ENCODE measurements around the gene KLK11. TPM values are rescaled to one million over a fixed set of nuclear protein-coding genes. Genes with fewer than 3 reads are reported as not detected.

Gene KLK11
- total and polyA plus RNA-seq, 2 donors (not counting 3 experiments of a cell fraction or from before 2014, with no cell fraction given): not detected

- dilution Hi-C loops (cut with MboI; ENCODE audit: extremely low pct_ligation_motif_present, low sequenced_read_pairs) (no loop called here), intact Hi-C loops (cut with micrococcal nuclease) (no loop called here)
- H3K79me2 ChIP-seq (ENCODE audit: control insufficient read depth, insufficient read depth, low read length): no peaks in the 10 kb centered on the region
- ChIA-PET CTCF (interaction anchor here (1.7 kb wide), 1 partner anchor 27 kb away, joined by 8 read pairs; no protein-coding TSS in a partner anchor), POLR2A (no interaction called here)
- no peak overlapping the region for H3K9ac ChIP-seq (replicated peaks; ENCODE audit: extremely low read depth, insufficient read depth, low read length)
- DNase-seq (ENCODE audit: low read depth, low spot score): no peak
- no peak overlapping the region for H2AFZ ChIP-seq (ENCODE audit: low read depth, low read length)
- FAIRE-seq: no peak
- H3K9me1 ChIP-seq (replicated peaks; ENCODE audit: control insufficient read depth, extremely low read depth, insufficient read depth, low read length): no peaks in the 10 kb centered on the region
- H3K27me3 ChIP-seq (ENCODE audit: control insufficient read depth in 2 of 2, insufficient read depth in 2 of 2, low read length in 2 of 2): no peaks in the 10 kb centered on the region
- H3K9me3 ChIP-seq (replicated peaks; ENCODE audit: control insufficient read depth, insufficient read depth, low read length): no peaks in the 10 kb centered on the region
- H3K27ac ChIP-seq (ENCODE audit: insufficient read depth, low read depth, low read length): no peak overlapping the region
- H4K20me1 ChIP-seq (replicated peaks; ENCODE audit: control insufficient read depth, extremely low read depth, insufficient read depth, low read length): no peaks in the 10 kb centered on the region
- no TSS peak for BruUV-seq (replicated peaks)
- no peak overlapping the region for H3K4me2 ChIP-seq (ENCODE audit: insufficient read depth, low read length)
- TF ChIP-seq, protein P1, sequence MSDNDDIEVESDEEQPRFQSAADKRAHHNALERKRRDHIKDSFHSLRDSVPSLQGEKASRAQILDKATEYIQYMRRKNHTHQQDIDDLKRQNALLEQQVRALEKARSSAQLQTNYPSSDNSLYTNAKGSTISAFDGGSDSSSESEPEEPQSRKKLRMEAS (IDR thresholded peaks at IDR 0.05; ENCODE audit: insufficient read depth, insufficient read length): no peak
- no peak for TF ChIP-seq MYC (IDR thresholded peaks at IDR 0.05; ENCODE audit: low read depth, low read length)
- H3K36me3 ChIP-seq (ENCODE audit: control insufficient read depth in 2 of 2, extremely low read depth in 1 of 2, insufficient read depth in 2 of 2, low read length in 2 of 2): no peaks in the 10 kb centered on the region
- no peaks in the 10 kb centered on the region for H3K4me1 ChIP-seq (ENCODE audit: control insufficient read depth, extremely low read depth, insufficient read depth, low read length)
- H3K4me3 ChIP-seq (replicated peaks in 1 of 3; ENCODE audit: insufficient read depth in 1 of 3, low read depth in 1 of 3, low read length in 3 of 3): no peak overlapping the region
Observed at GRCh38 chr19:51044327-51044726, 17.9 kb upstream of the KLK11 start.

DNA sequence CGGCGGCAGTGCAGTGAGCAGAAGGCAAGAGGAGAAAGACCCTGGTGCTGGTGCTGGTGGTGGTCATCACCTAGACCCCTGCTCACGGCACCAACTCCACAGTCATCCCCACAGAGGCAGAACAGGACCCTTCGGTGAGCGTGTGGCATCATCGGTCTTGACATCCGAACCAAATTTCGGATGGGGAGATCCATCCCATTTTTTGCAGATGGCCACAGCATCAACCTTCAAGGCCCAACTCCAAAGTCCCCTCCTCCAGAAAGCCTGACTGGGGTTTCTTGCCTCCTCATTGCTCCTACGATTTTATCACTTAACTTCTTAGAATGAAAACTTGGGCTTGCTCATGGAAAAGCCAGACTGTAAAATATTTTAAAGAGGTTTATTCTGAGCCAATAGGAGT is 17.1 kb upstream of the KLK11 start:
- H2AFZ ChIP-seq (ENCODE audit: low read depth, low read length): no peak overlapping the region
- dilution Hi-C loops (cut with MboI; ENCODE audit: extremely low pct_ligation_motif_present, low sequenced_read_pairs): no loop called here
- no peaks in the 10 kb centered on the region for H3K36me3 ChIP-seq (ENCODE audit: control insufficient read depth in 2 of 2, extremely low read depth in 1 of 2, insufficient read depth in 2 of 2, low read length in 2 of 2)
- H3K27me3 ChIP-seq (ENCODE audit: control insufficient read depth in 2 of 2, insufficient read depth in 2 of 2, low read length in 2 of 2): no peaks in the 10 kb centered on the region
- no peak overlapping the region for H3K4me2 ChIP-seq (ENCODE audit: insufficient read depth, low read length)
- TF ChIP-seq FOS (IDR thresholded peaks at IDR 0.05; ENCODE audit: borderline replicate concordance, insufficient read depth, low read length) (no peak), POLR2A (IDR thresholded peaks at IDR 0.05; ENCODE audit: low read depth, low read length) (no peak), MYC (IDR thresholded peaks at IDR 0.05; ENCODE audit: low read depth, low read length) (no peak), CTCF (IDR thresholded peaks at IDR 0.05; ENCODE audit: extremely low read depth in 1 of 2, insufficient read depth in 1 of 2, low read depth in 1 of 2, low read length in 2 of 2) (no peak), GATA2 (IDR thresholded peaks at IDR 0.05; ENCODE audit: insufficient read depth, insufficient read length, low read depth, low read length) (no peak), EZH2 (IDR thresholded peaks at IDR 0.05; ENCODE audit: borderline replicate concordance, low read depth, low read length, severe bottlenecking) (no peak), POLR2AphosphoS5 (IDR thresholded peaks at IDR 0.05; ENCODE audit: insufficient read depth, low read depth, low read length) (no peak), JUN (IDR thresholded peaks at IDR 0.05; ENCODE audit: borderline replicate concordance, insufficient read depth, insufficient read length, low read depth) (no peak)
- TF ChIP-seq, protein P1 (IDR thresholded peaks at IDR 0.05; ENCODE audit: insufficient read depth, insufficient read length): no peak
- POLR2A ChIA-PET: no interaction called here
- CTCF ChIA-PET: interaction anchor here (1.0 to 1.7 kb wide), 2 partner anchors 22 to 27 kb away, joined by 5 to 8 read pairs; no protein-coding TSS in a partner anchor
- H3K4me3 ChIP-seq (replicated peaks in 1 of 3; ENCODE audit: insufficient read depth in 1 of 3, low read depth in 1 of 3, low read length in 3 of 3): no peak overlapping the region
- no TSS peak for BruUV-seq (replicated peaks)
- H3K79me2 ChIP-seq (ENCODE audit: control insufficient read depth, insufficient read depth, low read length): no peaks in the 10 kb centered on the region
- no peak for FAIRE-seq
- no peak overlapping the region for H3K27ac ChIP-seq (ENCODE audit: insufficient read depth, low read depth, low read length)
- no peaks in the 10 kb centered on the region for H3K9me1 ChIP-seq (replicated peaks; ENCODE audit: control insufficient read depth, extremely low read depth, insufficient read depth, low read length)
- intact Hi-C loops (cut with micrococcal nuclease): no loop called here
- H4K20me1 ChIP-seq (replicated peaks; ENCODE audit: control insufficient read depth, extremely low read depth, insufficient read depth, low read length): no peaks in the 10 kb centered on the region
- no peaks in the 10 kb centered on the region for H3K4me1 ChIP-seq (ENCODE audit: control insufficient read depth, extremely low read depth, insufficient read depth, low read length)
- H3K9ac ChIP-seq (replicated peaks; ENCODE audit: extremely low read depth, insufficient read depth, low read length): no peak overlapping the region
- H3K9me3 ChIP-seq (replicated peaks; ENCODE audit: control insufficient read depth, insufficient read depth, low read length): no peaks in the 10 kb centered on the region
- DNase-seq (ENCODE audit: low read depth, low spot score): no peak
